Heart left ventricle (tissue), 16 donors: Measurements from ENCODE around the gene AMY2B. TPM values are rescaled to one million over a fixed set of nuclear protein-coding genes. Genes with fewer than 3 reads are reported as not detected.
"Not testable (repeated sequence)": the region's sequence is repeated elsewhere in the genome, so short reads cannot be mapped to it uniquely, and the experiment has no call there.

ENCODE experiments used
- ATAC-seq, 4 donors: fragments of 200-7000 bp; cut with Tn5 transposase; one replicate each; pipeline ENCODE4 v1.9.1; 2020 to 2022; ENCODE audit warnings: moderate library complexity in 4 of 4, mild to moderate bottlenecking in 3 of 4, moderate number of reproducible peaks in 1 of 4
- DNase-seq, 5 donors: peaks; one replicate each; pipeline ENCODE4 v3.0.0-alpha.2; 2020
- H3K27ac ChIP-seq, 12 donors: fragments of 200-600 bp; sonication (generic) in 4 of 12; one replicate each; pipeline versions ENCODE4 v1.5.0 to v1.8.0; 2016 to 2022; ENCODE audit warnings: mild to moderate bottlenecking in 2 of 12
- H3K27me3 ChIP-seq, 9 donors: fragments of 200-600 bp; sonication (generic) in 2 of 9; one replicate each; pipeline versions ENCODE4 v1.5.1 to v1.8.0; 2016 to 2022; ENCODE audit warnings: mild to moderate bottlenecking in 3 of 9
- H3K36me3 ChIP-seq, 9 donors: fragments of 200-600 bp; sonication (generic) in 2 of 9; one replicate each; pipeline versions ENCODE4 v1.5.0 to v1.8.0; 2018 to 2022; ENCODE audit warnings: mild to moderate bottlenecking in 2 of 9
- H3K4me1 ChIP-seq, 12 donors: fragments of 200-600 bp; sonication (generic) in 4 of 12; one replicate each; pipeline versions ENCODE4 v1.5.0 to v1.8.0; 2016 to 2022; ENCODE audit warnings: mild to moderate bottlenecking in 3 of 12
- H3K4me3 ChIP-seq, 12 donors: fragments of 200-600 bp; sonication (generic) in 4 of 12; one replicate each; pipeline versions ENCODE4 v1.5.0 to v1.8.0; 2017 to 2022; ENCODE audit warnings: mild to moderate bottlenecking in 9 of 12, moderate library complexity in 4 of 12
- H3K9me3 ChIP-seq, 12 donors: fragments of 200-600 bp; sonication (generic) in 4 of 12; one replicate each; pipeline versions ENCODE4 v1.5.0 to v1.8.0; 2016 to 2022; ENCODE audit warnings: mild to moderate bottlenecking in 1 of 12
- POLR2A ChIP-seq, 2 donors: fragments of 450-650 bp; IDR thresholded peaks; one replicate each; pipeline ENCODE4 v1.6.1; 2017; ENCODE audit warnings: antibody characterized with exemption in 2 of 2, mild to moderate bottlenecking in 2 of 2, moderate library complexity in 2 of 2
- WGBS, 4 donors: extraction: QIAGEN DNeasy Blood & Tissue Kit in 2 of 4; methylation state at CpG; one replicate each; pipeline versions ENCODE4 v1.1.5 to v1.1.7; 2013 to 2018; 5-methylcytosine and 5-hydroxymethylcytosine counted together
- intact Hi-C, 10 donors: fragments of 100-400 bp; cut with DNase I; formaldehyde crosslinking; loops; one replicate each; pipeline versions ENCODE4 v1.11.1 to v1.14.2; 2022
- polyA plus RNA-seq, 2 donors: library from polyadenylated mRNA; stranded (reverse); fragments of 200-250 nt; gene quantifications; one replicate each; pipeline ENCODE4 v1.2.3, GENCODE V29; 2013
- total RNA-seq, 9 donors: library from RNA; depleted of rRNA in 2 of 9; stranded (reverse); fragments of >200 nt in 2 of 9; fragmentation: NEBNext Ultra II Directional in 3 of 9; extraction: Animal tissue kit (Norgen Biotek cat#: 25700) in 3 of 9; gene quantifications; one replicate each; pipeline versions ENCODE4 v1.1.0 to v1.2.4, GENCODE V29; 2016 to 2023
- TF ChIP-seq, protein P1 (sequence below), 12 donors: fragments of 200-600 bp; sonication (generic) in 4 of 12; IDR thresholded peaks; one replicate each; pipeline versions ENCODE4 v1.5.0 to v1.8.0; 2018 to 2022; ENCODE audit warnings: antibody characterized with exemption in 12 of 12, mild to moderate bottlenecking in 5 of 12
- donor health status: ischemic (EF 13 %, LVEDD 7.1; RV severe dilation, severe dysfunction).
- donor health status: healthy with polysubstance abuse.
- donor health status: DM: no; HTN: yes; CAD: no.
- donor health status: DM: no; HTN: no; CAD: no.
- donor health status: ischemic (EF 25% LVEDD 6.9; RV normal size, moderate dysfunction).
- donor health status: ischemic (EF 25% LVEDD 5.7; RV mildly dilated, moderate dysfunction).
- donor health status: healthy.
- donor health status: DM: yes; HTN: yes; CAD: no.
- donor health status: ischemic (EF 35%, LVEDD 5.7; RV mildly dilated, moderate dysfunction).
- donor health status: nonischemic (EF 11% LVEDD 7.7; RV severe dilation, severe dysfunction).
- donor health status: DM: yes; HTN: yes; CAD: no.
- donor health status: PGD.
- donor health status: ischemic (EF 29% LVEDD 5.4; RV normal size, mild dysfunction).
- donor health status: nonischemic (EF 23%, LVEDD 6.1; RV moderate dilation, normal function).

The AMY2B gene
- total and polyA plus RNA-seq, 11 donors: 4.4 to 33.4 (median 22.6) TPM

DNA sequence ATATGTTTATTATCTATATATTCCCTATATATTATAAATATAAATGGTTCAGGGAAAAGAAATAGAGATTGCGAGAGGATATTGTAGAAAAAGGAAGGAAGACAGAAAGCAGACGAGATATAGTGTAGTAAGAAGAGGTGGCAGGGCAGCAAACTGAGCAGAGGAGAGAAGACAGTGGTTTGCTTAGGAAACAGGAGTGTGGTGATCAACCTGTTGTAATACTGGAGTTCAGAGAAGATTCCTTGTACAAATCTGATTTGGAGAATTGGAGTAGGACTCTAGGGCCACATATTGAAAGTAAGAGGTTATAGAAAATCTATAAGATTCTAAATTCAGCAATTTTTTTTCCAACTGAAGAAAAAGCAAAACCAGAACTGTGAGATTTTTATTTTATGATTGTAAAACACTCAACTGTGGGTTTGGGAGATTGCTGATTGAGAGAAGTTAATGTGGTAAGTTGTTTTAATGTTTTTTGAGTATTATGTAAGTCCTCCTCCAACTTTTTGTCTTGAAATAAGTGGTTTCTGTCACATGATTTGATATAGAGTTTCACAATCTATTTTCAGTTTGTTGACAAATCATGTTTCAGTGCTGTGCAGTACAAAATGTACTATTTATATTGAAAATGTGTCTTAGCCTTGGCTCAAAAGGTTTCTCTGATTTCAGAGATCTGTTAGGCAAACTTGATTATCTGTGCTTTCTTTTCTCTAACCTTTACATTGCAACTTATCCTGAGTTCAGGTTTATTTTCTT, 9.6 kb upstream of the AMY2B start:
- H3K9me3 ChIP-seq: no peaks in the 10 kb centered on the region
- no peaks in the 10 kb centered on the region for H3K27me3 ChIP-seq
- peak overlapping the region in 11 of 12 donors; percentile 0 to 85 (median 44) for H3K27ac ChIP-seq
- WGBS, 4 donors: 50 to 64% (median 55%) methylated on average over 2 of the region's 2 CpGs
- H3K4me1 ChIP-seq: peaks cover 0 to 29% (median 8%) of the 10 kb centered on the region in 12 donors
- ATAC-seq (peak; percentile 48 to 69 (median 62)), DNase-seq (no peak)
- intact Hi-C loops: no loop called here
- peaks cover 0 to 21% (median 4%) of the 10 kb centered on the region in 9 donors for H3K36me3 ChIP-seq
- H3K4me3 ChIP-seq: peak overlapping the region in 6 of 12 donors; percentile 1 to 30 (median 17)
- TF ChIP-seq, protein P1, sequence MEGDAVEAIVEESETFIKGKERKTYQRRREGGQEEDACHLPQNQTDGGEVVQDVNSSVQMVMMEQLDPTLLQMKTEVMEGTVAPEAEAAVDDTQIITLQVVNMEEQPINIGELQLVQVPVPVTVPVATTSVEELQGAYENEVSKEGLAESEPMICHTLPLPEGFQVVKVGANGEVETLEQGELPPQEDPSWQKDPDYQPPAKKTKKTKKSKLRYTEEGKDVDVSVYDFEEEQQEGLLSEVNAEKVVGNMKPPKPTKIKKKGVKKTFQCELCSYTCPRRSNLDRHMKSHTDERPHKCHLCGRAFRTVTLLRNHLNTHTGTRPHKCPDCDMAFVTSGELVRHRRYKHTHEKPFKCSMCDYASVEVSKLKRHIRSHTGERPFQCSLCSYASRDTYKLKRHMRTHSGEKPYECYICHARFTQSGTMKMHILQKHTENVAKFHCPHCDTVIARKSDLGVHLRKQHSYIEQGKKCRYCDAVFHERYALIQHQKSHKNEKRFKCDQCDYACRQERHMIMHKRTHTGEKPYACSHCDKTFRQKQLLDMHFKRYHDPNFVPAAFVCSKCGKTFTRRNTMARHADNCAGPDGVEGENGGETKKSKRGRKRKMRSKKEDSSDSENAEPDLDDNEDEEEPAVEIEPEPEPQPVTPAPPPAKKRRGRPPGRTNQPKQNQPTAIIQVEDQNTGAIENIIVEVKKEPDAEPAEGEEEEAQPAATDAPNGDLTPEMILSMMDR (IDR thresholded peaks at IDR 0.05): no peak

DNA sequence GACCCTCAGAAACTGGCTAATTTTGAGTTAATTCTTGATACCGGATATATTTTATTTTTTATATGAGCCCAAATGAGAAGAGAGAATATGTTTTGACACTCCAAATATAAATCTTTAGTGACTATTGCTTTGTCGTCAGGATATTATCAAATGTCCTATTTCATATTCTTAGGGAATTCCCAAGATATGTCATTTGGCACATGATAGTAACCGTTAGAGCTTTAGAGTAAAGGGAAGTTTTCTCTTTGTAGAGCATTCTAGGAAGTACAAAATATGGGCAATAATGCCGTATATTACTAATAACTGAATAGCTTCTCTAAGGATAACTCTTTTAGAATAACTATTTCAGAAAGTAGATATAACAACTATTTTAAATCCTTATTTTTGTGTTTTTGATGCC, 8.3 kb upstream of the AMY2B start:
- Histone ChIP-seq H3K27ac (peak overlapping the region in 2 of 12 donors; percentile 55 to 85), H3K36me3 (peaks cover 0 to 22% (median 8%) of the 10 kb centered on the region in 9 donors), H3K9me3 (no peaks in the 10 kb centered on the region), H3K27me3 (no peaks in the 10 kb centered on the region), H3K4me1 (peaks cover 0 to 29% (median 8%) of the 10 kb centered on the region in 12 donors), H3K4me3 (no peak overlapping the region)
- DNase-seq: no peak
- TF ChIP-seq, protein P1 (IDR thresholded peaks at IDR 0.05): no peak
- TF ChIP-seq POLR2A (IDR thresholded peaks at IDR 0.05): no peak
- no peak for ATAC-seq
- intact Hi-C loops: no loop called here
- 67 to 79% (median 70%) methylated on average over 4 of the region's 4 CpGs for WGBS, 4 donors

DNA sequence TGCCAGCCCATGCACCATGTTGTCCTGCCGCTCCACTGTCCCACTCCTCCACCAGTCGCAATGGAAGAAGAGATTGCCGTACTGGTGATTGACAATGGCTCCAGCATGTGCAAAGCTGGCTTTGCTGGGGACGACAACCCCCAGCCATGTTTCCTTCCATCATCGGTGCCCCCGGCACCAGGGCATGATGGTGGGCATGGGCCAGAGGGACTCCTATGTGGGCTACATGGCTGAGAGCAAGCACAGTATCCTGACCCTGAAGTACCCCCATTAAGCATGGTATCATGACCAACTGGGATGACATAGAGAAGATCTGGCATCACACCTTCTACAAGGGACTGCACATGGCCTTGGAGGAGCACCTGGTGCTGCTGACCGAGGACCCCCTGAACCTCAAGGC, 1.9 kb upstream of the AMY2B start:
- Histone ChIP-seq H3K4me1 (no peaks in the 10 kb centered on the region), H3K9me3 (no peaks in the 10 kb centered on the region), H3K36me3 (peaks cover 0 to 63% (median 13%) of the 10 kb centered on the region in 9 donors), H3K4me3 (no peak overlapping the region), H3K27ac (no peak overlapping the region), H3K27me3 (no peaks in the 10 kb centered on the region)
- DNase-seq (peak in 1 of 5 donors; percentile 14), ATAC-seq (peak in 1 of 4 donors; percentile 22)
- WGBS, 4 donors: 90 to 99% (median 97%) methylated on average over 7 of the region's 7 CpGs
- TF ChIP-seq, protein P1 (IDR thresholded peaks at IDR 0.05): no peak
- TF ChIP-seq POLR2A (IDR thresholded peaks at IDR 0.05): no peak
- intact Hi-C loops: no loop called here

DNA sequence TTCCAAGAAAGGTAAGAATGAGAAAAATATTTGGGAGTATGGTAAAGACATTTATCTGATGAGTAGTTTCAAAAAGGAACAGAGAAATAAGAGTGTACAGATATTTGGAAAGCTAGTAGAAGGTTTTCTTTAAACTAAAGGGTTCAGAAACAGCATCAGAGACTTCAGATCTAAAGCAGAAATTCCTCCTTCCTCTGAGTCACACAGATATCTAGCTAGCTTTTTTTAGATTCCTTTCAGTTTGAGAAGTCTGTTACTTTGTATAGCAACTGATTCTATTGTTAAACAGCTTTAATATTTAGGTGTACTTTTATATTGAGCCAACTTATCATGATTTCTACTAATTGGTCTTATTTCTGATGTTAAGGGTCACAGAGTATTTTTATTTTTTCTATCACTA, 4.7 kb downstream of the AMY2B start:
- H3K36me3 ChIP-seq: peaks cover 0 to 63% (median 5%) of the 10 kb centered on the region in 9 donors
- TF ChIP-seq, protein P1 (IDR thresholded peaks at IDR 0.05): no peak
- TF ChIP-seq POLR2A (IDR thresholded peaks at IDR 0.05): no peak
- H3K4me3 ChIP-seq: no peak overlapping the region
- H3K4me1 ChIP-seq: no peaks in the 10 kb centered on the region
- H3K27me3 ChIP-seq: no peaks in the 10 kb centered on the region
- ATAC-seq (no peak), DNase-seq (no peak)
- H3K9me3 ChIP-seq: no peaks in the 10 kb centered on the region
- no peak overlapping the region for H3K27ac ChIP-seq
- intact Hi-C loops: no loop called here

DNA sequence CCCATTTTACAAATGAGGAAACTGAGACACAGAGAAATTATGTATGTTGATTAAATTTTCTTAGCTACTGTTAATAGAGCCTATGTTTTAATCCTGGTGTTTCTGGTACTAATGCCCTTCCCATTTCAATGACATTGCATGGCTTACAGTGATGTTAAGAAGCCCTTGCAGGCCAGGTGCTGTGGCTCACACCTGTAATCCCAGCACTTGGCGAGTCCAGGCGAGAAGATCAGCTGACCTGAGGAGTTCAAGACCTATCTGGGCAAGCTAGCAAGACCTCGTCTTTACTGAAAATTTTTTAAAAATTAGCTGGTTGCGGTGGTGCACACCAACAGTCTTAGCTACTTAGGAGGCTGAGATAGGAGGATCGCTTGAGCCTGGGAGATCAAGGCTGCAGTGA, 5.4 kb downstream of the AMY2B start:
- H3K27me3 ChIP-seq, H3K4me3 ChIP-seq, H3K27ac ChIP-seq, ATAC-seq, H3K9me3 ChIP-seq, intact Hi-C loops, DNase-seq, H3K4me1 ChIP-seq: not testable (repeated sequence)
- H3K36me3 ChIP-seq: peaks cover 0 to 61% (median 5%) of the 10 kb centered on the region in 9 donors
- WGBS, 4 donors: 92 to 99% (median 95%) methylated on average over 3 to 5 of the region's 5 CpGs
